Urothelium cell line (cell line): ENCODE results near the gene GUCY1A2.
A peak's percentile ranks its signal among the peaks of the same experiment; 100 is the strongest.
"Not testable (repeated sequence)": the region's sequence is repeated elsewhere in the genome, so short reads cannot be mapped to it uniquely, and the experiment has no call there.

Experiments used
- DNase-seq: peaks from one replicate; pipeline ENCODE4 v3.0.0; 2011; ENCODE audit warnings: low spot score, mixed read lengths
- FAIRE-seq: peaks from 2 replicates; lab custom pipeline; 2011; peaks lifted over from hg19 to GRCh38; lab: Jason Lieb, UNC

GUCY1A2 gene

GRCh38 chr11:106842134-106842533 is 176.1 kb downstream of the GUCY1A2 start:
- FAIRE-seq, result no peak

GRCh38 chr11:106840947-106841346 is 177.3 kb downstream of the GUCY1A2 start:
- DNase-seq (no peak), FAIRE-seq (no peak)

More at GRCh38 chr11:106842134-106842533, 176.1 kb downstream of the GUCY1A2 start:
- no peak for DNase-seq

GRCh38 chr11:106840146-106840545 is 178.1 kb downstream of the GUCY1A2 start:
- FAIRE-seq (no peak), DNase-seq (no peak)

- DNase-seq, result no peak
- no peak for FAIRE-seq
These were observed 183.7 kb downstream of the GUCY1A2 start for GRCh38 chr11:106834567-106834966.

- FAIRE-seq (no peak), DNase-seq (no peak)
These were observed 189.3 kb downstream of the GUCY1A2 start for GRCh38 chr11:106828976-106829375.

GRCh38 chr11:106828576-106828975 is 189.7 kb downstream of the GUCY1A2 start:
- DNase-seq, result no peak
- FAIRE-seq, result no peak

GRCh38 chr11:106827687-106828086 is 190.6 kb downstream of the GUCY1A2 start:
- DNase-seq, result no peak
- FAIRE-seq, result no peak

GRCh38 chr11:106826558-106826957 is 191.7 kb downstream of the GUCY1A2 start:
- not testable (repeated sequence) for DNase-seq
- FAIRE-seq, result peak; percentile 86

GRCh38 chr11:106821826-106822225 is 196.4 kb downstream of the GUCY1A2 start:
- DNase-seq, result no peak
- FAIRE-seq, result no peak

GRCh38 chr11:106821291-106821690 is 197.0 kb downstream of the GUCY1A2 start:
- DNase-seq, result no peak
- no peak for FAIRE-seq

- FAIRE-seq (no peak), DNase-seq (no peak)
These were observed 199.8 kb downstream of the GUCY1A2 start for GRCh38 chr11:106818443-106818842.

- no peak for FAIRE-seq
These were observed 203.1 kb downstream of the GUCY1A2 start for GRCh38 chr11:106815209-106815608.

GRCh38 chr11:106813806-106814205 is 204.5 kb downstream of the GUCY1A2 start:
- DNase-seq (no peak), FAIRE-seq (no peak)

More at GRCh38 chr11:106815209-106815608, 203.1 kb downstream of the GUCY1A2 start:
- no peak for DNase-seq

GRCh38 chr11:106794058-106794457 is 224.2 kb downstream of the GUCY1A2 start:
- FAIRE-seq, result no peak
- no peak for DNase-seq

GRCh38 chr11:106789406-106789805 is 228.9 kb downstream of the GUCY1A2 start:
- FAIRE-seq, result no peak
- no peak for DNase-seq

- DNase-seq (no peak), FAIRE-seq (no peak)
These were observed 230.8 kb downstream of the GUCY1A2 start for GRCh38 chr11:106787454-106787853.

GRCh38 chr11:106785913-106786650 is 232.2 kb downstream of the GUCY1A2 start:
- no peak for FAIRE-seq

GRCh38 chr11:106777302-106777701 is 241.0 kb downstream of the GUCY1A2 start:
- DNase-seq, FAIRE-seq: not testable (repeated sequence)

More at GRCh38 chr11:106785913-106786650, 232.2 kb downstream of the GUCY1A2 start:
- DNase-seq, result no peak

GRCh38 chr11:106770489-106771085 is 247.7 kb downstream of the GUCY1A2 start:
- DNase-seq (no peak), FAIRE-seq (no peak)

GRCh38 chr11:106765469-106766258 is 252.6 kb downstream of the GUCY1A2 start:
- no peak for FAIRE-seq
- DNase-seq, result no peak

GRCh38 chr11:106763501-106763900 is 254.8 kb downstream of the GUCY1A2 start:
- FAIRE-seq, result no peak
- DNase-seq, result no peak
